GM18517 (cell line): ENCODE results near the gene IFNW1.
"Not testable (repeated sequence)": the region's sequence is repeated elsewhere in the genome, so short reads cannot be mapped to it uniquely, and the experiment has no call there.

Experiments
- ATAC-seq: cut with Tn5 transposase; IDR thresholded peaks from one replicate; pipeline ENCODE4 v1.9.1; 2021; ENCODE audit warnings: mild to moderate bottlenecking, moderate library complexity; ENCODE audit not compliant: unreplicated experiment

Gene IFNW1

DNA sequence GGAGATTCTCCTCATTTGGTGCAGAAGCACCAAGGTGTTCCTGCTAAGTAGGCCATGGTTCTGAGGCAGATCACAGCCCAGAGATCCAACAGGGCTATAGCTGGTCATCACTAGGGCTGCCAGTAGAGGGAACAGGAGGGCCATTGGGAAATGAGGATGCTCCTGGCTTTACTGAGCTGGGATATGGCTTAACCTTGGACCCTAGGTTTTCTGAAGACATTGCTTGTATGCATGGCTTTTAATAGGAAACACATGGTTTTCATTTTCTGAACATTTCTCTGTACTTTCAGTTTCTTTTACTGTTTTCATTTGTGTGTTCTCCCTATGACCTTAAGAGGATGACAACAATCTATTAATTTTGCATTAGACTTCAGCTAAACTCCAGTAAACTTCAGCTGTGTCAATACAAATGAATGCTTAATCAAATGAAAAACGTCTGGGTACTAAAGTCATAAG, at the start of gene IFNW1:
IFNW1 (minus strand) TSS at position 406 of the 456 bp plus-strand sequence; CDS start at position 144, 262 bp downstream.
- ATAC-seq, result peak; percentile 86

DNA sequence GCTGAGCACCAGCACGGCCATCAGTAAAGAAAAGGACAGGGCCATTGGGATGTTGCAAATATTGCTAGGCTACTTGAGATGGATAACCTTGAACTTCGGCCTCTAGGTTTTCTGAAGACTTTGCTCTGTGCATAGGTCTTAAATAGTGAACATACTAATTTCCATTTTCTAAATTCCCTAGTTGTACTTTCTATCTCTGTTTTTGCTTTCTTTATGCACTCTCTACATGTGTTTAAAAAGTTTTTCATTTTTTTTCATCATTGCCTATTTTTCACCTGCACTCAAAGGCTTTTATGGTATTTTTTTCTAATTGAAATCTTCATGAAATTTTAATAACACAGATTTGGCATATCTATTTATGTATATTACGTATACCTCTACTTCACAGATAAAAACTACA, 45.9 kb upstream of the IFNW1 start, which contains the start of gene IFNA4:
IFNA4 (minus strand) TSS at position 101 of the 400 bp plus-strand sequence; CDS start at position 45, 56 bp downstream.
- ATAC-seq, result not testable (repeated sequence)

DNA sequence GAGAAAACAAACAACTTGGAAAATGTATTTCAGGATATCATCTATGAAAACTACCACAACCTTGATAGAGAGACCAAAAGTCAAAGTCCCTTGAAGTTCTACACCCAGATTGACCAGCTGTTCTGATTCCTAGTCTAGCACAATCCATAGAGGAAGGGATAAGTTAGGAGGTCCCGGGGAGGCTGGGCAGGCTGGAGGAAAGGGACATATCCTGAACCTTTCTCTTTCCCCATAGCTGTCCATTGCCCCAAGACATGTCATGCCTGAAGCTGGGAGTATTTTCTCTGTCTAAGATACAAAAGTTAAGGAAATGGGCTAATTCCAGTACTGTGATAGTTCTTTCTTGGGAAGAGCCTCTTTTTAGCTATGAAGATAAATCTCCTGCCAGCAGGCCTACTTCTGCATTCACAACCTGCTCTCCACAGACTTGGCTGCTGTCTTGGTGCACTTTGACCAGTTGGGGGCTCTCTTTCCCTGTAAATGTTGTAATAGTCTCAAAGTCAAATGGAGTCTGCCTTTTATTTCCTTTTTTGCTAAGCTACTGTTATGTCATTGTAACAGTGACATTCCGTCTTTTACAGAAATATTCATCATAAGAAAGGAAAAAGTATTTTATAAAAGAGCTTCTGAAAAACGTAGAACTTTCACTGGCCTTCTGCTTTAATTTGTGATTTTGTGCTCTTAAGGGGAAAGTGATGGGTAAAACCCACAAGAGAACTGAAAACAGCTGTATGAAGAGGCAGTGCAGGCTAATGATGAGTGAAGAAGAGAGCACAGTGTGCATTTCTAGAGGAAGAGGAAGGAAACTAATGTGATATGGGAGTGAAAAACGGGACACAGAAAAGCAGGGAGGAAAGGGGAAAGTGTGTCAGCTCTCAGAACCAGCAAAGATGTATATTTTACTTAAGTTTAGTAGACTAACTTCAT, 41.4 kb upstream of the IFNW1 start:
- peak; percentile 96 for ATAC-seq

DNA sequence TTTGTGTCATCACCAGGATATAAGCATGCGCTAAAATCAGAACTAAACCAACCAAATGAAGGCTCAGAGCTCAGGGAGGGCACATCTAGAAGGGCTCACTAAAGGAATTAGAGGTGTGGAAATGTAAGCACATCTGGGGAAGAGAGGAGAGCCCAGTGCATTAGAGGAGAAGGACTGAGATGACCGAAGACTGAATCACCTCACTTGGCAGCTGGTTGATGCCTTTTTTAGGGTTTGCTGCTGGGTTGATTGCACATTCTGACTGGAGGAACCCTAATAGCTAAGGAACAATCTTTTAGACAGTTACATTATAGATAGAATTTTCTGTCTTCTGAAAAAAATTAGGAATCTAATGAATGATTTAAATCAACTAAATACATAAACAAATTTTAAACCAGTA, 33.0 kb upstream of the IFNW1 start:
- ATAC-seq, result no peak

DNA sequence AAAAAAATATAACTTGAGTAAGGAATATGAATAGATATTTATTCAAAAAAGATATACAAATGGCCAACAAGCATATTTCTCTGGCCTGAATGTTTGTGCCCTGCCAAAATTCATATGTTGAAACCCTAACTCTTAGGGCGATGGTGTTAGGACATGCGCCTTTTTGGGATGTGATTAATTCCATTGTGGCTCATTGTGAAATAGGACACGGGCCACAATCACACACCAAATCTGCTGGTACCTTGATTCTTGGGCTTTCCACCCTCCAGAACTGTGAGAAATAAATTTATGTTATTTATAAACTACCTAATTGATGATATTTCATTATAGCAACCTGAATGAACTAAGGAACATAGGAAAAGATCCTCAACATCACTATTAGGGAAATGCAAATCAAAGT, 30.5 kb upstream of the IFNW1 start:
- no peak for ATAC-seq

DNA sequence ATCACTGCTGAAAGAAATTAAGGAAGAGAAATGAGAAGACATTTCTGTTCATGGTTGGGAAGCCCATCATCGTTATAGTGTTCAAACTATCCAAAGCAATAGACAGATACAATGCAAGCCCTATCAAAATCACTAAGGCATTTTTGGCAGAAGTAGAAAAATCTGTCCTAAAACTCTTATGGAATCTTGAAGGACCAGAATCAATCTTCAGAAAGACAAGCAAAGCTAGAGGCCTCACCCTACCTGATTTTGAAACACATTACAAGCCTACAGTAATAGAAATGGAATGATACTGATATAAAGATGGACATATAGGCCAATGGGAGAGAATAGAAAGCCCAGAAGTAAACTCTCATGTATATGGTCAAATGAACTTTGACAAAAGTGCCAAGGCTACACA, 29.7 kb upstream of the IFNW1 start:
- ATAC-seq, result no peak

DNA sequence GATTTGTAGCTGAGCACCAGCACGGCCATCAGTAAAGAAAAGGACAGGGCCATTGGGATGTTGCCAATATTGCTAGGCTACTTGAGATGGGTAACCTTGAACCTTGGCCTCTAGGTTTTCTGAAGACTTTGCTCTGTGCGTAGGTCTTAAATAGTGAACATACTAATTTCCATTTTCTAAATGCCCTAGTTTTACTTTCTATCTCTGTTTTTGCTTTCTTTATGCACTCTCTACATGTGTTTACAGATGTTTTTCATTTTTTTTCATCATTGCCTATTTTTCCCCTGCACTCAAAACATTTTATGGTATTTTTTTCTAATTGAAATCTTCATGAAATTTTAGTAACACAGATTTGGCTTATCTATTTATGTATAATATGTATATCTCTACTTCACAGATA, 24.9 kb upstream of the IFNW1 start, which contains the start of gene IFNA21:
IFNA21 (minus strand) TSS at position 101 of the 400 bp plus-strand sequence; CDS start at position 53, 48 bp downstream.
- ATAC-seq, result not testable (repeated sequence)

DNA sequence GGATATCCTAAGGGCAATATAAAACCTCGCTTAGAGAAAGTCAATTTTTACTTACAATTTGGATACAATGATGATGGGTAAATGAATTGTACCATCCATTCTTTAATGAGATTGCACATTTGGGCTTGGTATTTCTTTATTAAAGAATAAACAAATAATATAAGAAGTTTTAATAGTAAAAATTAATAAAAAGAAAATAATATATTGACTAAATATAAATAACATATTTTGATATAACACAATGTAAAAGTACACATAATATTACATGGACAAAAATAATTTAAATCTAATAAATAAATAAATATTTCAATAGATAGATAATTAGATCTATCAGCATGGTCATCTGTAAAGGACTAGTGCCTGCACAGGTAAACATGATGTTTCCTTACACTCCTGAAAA, 23.9 kb upstream of the IFNW1 start:
- no peak for ATAC-seq

DNA sequence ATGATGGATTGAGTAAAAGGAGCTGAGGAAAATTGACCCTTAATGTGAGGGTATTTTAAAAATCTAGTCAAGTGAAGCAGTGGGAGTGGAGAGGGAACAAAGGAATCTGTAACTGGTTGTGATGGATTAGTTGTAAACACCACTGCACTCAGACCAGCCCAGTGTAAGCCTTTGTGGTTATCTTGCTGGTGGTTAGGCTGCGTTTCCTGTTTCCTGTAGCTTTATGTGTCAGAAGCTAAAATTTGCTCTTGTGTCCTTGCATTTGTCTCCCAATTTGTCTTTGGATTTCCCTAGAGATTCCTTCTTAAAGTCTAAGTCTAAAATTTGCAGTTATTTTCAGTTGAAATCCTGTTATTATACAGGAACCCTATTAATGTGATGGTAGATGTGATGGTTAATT, 18.5 kb upstream of the IFNW1 start:
- ATAC-seq, result peak; percentile 90

DNA sequence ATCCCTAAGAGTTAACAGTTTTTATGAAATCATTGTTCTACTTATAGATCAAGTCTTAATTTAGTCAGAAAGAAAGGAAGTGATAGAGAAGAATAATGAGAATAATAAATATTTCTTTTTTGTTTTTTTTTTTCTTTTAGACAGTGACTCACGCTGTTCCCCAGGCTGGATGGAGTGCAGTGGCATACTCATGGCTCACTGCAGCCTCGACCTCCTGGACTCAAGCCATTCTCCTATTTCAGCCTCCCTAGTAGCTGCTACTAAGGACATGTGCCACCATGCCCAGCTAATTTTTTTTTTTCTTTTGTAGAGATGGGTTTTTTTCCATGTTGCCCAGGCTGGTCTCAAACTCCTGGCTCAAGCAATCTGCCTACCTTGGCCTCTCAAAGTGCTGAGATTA, 13.9 kb upstream of the IFNW1 start:
- ATAC-seq, result no peak

DNA sequence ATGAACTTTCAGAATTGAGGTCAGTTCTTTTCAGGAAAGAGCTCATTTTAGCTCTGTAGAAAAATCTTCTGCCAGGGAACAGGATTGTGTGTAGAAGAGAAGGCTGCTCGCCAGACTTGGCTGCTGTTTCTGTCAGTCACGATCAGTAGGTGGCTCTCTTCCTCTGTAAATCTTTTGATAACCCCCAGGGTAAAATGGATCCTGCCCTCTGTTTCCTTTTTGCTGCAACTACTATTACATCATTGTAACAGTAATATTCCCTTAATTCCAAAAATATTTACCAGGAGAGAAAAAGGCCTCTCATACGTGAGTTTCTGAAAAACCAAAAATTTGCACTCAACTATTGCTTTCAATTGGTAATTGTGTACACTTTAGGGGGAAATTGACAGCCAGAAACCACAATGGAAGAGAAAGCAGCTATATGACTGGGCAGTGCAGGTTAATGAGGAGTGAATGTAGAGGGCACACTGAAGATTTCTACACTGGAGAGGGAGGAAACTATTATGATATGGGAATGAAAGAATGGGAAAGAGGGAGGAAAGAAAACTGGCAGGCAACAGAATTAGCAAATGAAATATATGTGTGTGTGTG, 12.5 kb upstream of the IFNW1 start:
- ATAC-seq, result peak; percentile 78

DNA sequence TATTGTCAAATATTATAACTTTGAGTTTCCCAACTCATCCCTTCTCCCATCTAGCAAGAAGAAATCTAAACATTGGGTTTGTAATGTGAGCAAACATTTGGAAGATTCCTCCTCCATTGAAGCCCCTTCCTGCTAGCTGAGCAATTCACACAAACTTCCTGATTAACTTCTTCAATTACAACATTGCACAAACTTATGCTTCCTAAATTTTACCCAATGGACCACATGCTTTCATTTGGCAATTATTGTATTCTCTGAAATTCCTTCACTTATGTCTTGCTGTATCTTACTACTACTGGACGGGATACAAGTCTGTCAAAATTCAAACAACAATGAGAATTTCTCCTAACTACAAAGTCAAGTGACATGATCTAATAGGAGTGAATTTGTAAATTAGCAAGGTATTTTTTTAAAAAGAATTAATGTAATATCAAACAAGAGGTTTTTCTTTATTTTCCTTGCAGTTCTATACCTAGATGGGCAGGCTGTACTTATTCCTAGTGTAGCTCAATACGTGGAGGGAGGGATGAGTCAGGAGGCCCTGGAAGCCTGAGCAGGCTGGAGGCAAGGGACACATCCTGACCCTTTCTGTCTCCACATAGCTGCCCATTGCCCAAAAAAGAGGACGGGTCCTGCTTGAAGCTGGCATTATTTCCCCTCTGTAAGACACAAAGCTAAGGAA, 11.8 kb upstream of the IFNW1 start:
- ATAC-seq, result peak; percentile 38

DNA sequence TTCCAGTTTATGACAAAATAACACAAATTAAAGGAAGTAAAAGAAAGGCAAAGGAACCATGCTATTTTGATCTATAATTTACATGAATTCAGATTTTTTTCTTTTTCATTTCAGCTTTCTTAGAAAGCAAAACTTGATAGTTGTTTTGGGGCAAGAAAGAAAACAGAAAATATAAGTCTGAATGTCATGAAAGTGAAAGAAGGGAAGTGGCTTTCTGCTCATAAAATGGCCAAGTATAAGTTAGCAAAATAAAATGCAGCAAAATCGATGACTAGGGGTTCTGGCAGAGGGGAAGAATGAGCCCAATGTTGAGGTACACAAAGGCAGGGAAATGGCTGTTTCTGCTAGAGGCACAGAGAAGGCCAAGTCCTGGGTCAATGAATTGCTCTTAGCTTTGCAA, 3.0 kb upstream of the IFNW1 start:
- ATAC-seq, result peak; percentile 61

DNA sequence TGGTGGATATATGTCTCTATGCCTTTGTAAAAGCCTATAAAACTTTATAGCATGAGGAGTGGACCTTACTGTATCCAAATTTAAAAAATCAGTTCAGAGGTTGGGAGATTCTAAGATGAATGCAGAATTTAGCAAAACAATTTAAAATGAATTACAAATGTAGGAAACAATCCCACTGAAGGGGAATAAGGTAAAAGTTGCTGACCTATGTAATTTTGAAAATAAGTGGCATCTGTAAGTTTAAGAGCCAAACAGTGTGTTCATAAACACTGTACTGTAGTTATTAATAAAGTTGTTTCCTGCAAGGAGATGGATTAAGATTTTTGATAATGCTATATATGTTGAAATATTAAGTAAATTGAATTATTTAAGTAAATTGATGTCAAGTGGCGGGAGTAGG, 4.6 kb downstream of the IFNW1 start:
- ATAC-seq, result no peak

DNA sequence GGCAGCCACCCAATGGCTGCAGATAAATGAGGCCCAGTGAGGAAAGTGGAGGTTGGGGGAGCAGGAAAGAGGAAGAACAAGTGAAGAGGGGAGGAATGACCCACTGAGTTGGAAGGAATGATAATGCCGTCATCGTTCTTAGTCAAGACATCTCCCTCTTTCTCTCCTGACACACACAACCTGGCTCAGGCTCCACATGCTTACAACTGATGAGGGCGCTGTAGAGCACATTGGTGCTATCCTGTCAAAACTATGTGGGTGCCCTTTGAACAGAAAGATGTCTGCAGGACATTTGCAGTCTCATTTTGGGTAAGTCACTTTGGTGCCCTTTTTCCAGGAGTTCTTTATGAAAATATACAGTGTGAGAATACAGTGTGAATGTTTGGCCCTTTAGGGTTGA, 5.9 kb downstream of the IFNW1 start:
- no peak for ATAC-seq

DNA sequence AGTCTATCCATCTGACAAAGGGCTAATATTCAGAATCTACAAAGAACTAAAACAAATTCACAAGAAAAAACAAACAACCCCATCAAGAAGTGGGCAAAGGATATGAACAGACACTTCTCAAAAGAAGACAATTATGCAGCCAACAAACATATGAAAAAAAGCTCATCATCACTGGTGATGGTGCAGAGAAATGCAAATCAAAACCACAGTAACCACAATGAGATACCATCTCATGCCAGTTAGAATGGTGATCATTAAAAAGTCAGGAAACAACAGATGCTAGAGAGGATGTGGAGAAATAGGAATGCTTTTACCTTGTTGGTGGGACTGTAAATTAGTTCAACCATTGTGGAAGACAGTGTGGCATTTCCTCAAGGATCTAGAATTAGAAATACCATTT, 13.4 kb downstream of the IFNW1 start:
- ATAC-seq, result not testable (repeated sequence)

DNA sequence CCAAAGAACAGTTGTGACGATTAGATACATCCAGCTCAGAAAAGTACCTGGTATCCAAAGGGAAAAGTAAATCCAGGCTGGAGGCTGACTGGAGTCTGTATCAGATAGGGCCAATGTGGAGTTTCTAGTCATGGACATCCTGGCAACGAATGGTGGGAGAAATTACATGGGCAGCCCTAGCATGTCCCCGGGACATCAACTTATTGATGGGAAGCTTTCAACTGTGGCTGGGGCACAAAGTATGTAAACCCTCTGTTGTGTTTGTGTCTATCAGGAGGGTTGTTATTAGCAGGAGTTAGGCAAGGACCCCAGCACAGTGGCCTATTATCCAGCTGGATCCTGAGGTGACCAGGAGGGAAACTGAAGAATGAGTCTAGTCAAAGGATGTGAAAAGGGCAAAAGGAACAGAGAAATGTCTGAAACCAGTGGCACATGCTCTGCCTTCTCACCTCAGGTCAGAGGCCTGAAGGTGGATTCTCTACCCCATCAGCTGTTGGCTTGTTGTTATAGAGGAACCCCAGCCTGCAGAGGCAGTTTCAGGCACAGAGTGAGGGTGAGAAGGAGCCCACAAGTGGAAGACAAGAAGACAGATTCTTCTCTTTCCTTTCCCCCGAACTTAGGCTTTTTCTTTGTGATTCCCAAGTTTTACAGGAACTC, 19.9 kb downstream of the IFNW1 start:
- ATAC-seq, result peak; percentile 88

DNA sequence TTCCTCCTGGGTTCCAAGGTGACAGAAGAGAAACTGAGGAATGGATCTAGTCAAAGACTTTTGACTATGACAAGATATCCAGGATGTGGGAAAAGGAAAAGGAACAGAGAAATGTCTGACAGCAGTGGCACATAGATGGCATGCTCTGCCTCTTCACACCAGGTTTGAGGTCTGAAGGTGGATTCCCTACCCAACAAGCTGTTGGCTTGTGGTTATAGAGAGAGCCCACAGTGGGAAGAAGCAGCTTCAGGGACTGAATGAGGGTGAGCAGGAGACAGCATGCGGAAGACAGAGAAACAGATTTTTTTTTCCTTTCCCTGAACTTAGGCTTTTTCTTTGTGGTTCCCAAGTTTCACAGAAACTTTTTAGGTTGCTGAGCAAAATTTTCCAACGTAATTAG, 20.6 kb downstream of the IFNW1 start:
- no peak for ATAC-seq

DNA sequence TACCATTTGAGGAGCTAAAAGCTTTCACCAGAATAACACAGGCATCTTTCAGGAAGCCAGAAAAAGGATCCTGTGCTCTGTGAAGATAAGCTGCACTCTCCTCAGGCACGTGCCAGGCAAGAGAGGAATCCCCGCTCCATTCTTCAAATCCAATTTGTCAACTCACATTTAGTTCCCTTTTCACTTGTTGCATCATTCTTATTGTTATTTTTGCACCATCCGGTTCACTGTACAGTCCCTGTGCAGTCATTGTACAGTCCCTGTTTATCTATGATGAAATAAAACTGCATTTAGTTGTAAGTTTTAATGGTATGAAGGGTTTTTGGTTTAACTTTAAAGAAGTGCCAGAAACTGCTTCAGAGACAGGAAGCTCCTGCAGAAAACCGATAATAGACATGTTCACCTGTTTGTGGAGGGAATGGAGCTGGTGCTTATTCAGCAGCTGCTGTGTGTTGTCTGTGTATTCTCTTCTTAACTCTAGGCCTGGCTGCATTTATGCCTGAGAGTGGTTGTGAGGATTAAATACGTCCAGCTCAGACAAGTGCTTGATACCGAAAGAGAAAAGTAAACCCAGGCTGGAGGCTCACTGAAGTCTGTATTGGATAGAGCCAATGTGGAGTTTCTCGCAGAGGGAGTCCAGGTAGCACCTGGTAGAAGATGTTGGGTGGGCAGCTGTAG, 22.4 kb downstream of the IFNW1 start:
- no peak for ATAC-seq

DNA sequence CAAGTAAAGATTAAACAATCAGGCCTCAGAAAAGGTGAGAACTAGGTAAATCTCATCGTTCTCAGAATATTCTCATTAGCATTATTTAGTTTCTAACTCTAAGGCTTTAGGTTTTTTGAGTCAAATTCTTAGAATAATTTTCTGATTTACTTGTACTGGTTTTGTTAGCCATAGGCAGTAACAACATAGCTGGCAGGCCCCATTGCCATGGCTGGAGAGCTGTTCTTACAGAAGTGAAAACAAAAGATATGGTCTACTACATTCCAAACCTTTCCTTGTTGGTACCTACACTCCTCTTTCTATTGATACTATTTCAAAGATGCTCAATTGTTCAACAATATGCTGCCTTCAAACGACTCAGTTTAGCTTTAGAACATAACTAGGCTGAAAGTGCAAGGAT, 27.3 kb downstream of the IFNW1 start:
- ATAC-seq, result no peak
